Eye (tissue), 1 donor: ENCODE results near the gene RMI1.
"Not testable (repeated sequence)": the region's sequence is repeated elsewhere in the genome, so short reads cannot be mapped to it uniquely, and the experiment has no call there.

Experiments used
- DNase-seq: peaks from one replicate; pipeline ENCODE4 v3.0.0-alpha.2; 2015

The RMI1 gene

GRCh38 chr9:84024041-84024575, 43.5 kb downstream of the RMI1 start:
- no peak for DNase-seq

GRCh38 chr9:84027201-84027600, 46.6 kb downstream of the RMI1 start:
- DNase-seq: no peak

- no peak for DNase-seq
These were observed 50.9 kb downstream of the RMI1 start for GRCh38 chr9:84031534-84031933.

- DNase-seq: not testable (repeated sequence)
These were observed 61.3 kb downstream of the RMI1 start for GRCh38 chr9:84041857-84042256.

GRCh38 chr9:84045481-84046097, 65.0 kb downstream of the RMI1 start:
- no peak for DNase-seq
